T follicular helper cell (primary cell): Measurements from ENCODE around the gene ADCY10.
"Not testable (repeated sequence)": the region's sequence is repeated elsewhere in the genome, so short reads cannot be mapped to it uniquely, and the experiment has no call there.

Experiments
- DNase-seq: peaks from one replicate; pipeline ENCODE4 v3.0.0-alpha.2; 2020; ENCODE audit warnings: low read depth

ADCY10 gene

GRCh38 chr1:167860231-167860923 is 53.6 kb downstream of the ADCY10 start:
- DNase-seq: no peak

- DNase-seq: no peak
Measured at GRCh38 chr1:167856711-167857418, 57.1 kb downstream of the ADCY10 start.

DNA sequence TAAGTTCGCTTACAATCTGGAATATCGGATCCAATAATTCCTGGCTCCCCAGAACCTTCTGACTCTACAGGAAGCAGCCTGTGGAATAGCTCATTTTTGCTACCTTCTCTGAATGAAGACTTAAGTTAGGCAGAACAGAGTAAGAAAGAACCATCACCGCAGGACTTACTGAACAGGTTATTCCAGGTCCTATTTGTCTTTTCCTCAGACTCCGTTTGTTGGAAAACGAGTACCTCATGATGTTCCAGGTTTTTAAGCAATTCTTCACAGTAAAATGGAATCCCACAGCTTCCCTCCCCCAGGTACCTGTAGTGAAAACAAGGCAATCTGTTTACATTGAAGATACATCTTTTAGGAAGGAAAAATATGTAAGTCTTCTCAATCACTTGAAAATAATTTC is 59.8 kb downstream of the ADCY10 start:
- DNase-seq: no peak

DNA sequence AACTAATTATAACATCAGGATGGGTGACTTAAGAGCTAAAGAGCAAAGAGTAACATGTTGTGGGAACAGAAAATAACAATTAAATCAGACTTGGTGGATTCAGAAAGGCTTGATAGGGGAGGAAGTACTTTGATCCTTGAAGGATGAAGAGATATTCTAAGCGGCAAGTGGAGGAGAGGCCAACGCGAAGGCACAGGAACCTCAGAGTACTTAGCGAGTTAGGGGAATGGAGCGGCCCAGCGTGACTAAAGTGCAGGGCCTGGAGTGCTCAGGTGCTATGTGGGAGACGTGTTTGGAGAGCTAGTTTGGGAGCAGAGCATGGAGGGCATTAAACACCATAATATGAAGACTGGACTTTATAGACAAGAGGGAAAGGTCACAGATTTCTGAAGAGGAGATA is 64.3 kb downstream of the ADCY10 start:
- no peak for DNase-seq

- no peak for DNase-seq
Measured at GRCh38 chr1:167842872-167843271, 71.1 kb downstream of the ADCY10 start.

GRCh38 chr1:167841530-167841929 is 72.4 kb downstream of the ADCY10 start:
- no peak for DNase-seq

DNA sequence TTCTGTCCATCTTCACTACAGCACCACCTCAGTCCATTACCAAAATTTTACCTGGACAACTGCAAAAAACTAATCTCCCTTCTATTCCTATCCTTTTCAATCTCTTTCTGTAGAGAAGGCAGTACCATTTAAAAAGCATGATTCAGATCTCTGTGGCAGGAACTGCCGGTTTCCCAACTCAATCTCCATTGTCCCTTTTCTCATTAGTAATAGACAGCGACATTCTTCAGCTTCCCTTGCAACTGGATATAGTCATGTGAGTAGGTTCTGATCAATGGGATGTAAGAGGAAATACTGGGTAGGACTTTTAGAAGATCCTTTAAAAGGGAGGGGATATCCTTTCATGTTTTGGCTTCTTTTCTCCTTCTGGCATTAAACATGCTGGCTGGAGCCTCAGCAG is 74.9 kb downstream of the ADCY10 start:
- DNase-seq: no peak

DNA sequence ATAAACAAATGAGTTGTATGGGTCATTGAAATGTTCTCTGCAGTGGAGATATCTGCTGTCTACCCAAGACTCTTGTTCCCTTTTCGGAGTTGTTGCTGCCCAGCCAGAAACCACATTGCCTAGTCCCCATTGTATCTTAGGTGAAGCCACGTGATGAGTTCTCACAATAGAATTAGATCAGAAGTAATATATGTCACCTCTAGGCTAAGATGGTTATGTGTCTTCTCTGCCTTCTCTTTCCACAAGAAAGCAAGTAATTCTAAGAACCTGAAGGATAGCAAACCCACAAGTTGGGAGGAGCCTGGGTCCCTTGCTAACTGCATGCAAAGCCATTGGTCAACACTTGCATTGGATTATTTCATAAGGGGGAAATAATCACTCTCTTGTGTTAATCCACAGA is 76.6 kb downstream of the ADCY10 start:
- DNase-seq: no peak

DNA sequence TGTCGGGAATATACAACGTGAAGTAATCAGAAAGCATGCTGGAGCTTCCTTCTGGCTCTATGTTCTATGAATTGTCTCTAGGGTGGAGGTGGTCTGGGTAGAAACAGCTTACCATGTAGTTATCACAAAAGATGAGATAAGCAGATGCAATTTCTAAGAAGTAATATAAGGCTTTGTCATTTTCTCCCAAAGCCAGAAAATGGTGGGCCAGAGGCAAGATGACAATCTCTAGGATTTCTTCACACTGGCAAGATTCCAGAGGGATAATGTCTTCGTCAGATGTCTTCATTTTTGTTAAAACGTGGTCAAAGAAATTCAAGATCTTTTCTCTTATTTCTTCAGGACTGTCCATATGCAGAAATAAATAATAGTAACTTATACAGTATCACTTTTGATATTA is 77.7 kb downstream of the ADCY10 start:
- no peak for DNase-seq

- no peak for DNase-seq
Measured at GRCh38 chr1:167833904-167834303, 80.0 kb downstream of the ADCY10 start.

- DNase-seq: no peak
Measured at GRCh38 chr1:167832693-167833092, 81.2 kb downstream of the ADCY10 start.

- not testable (repeated sequence) for DNase-seq
Measured at GRCh38 chr1:167830668-167831067, 83.3 kb downstream of the ADCY10 start.

GRCh38 chr1:167829868-167830267 is 84.1 kb downstream of the ADCY10 start:
- no peak for DNase-seq

- no peak for DNase-seq
Measured at GRCh38 chr1:167826127-167826526, 87.8 kb downstream of the ADCY10 start.

DNA sequence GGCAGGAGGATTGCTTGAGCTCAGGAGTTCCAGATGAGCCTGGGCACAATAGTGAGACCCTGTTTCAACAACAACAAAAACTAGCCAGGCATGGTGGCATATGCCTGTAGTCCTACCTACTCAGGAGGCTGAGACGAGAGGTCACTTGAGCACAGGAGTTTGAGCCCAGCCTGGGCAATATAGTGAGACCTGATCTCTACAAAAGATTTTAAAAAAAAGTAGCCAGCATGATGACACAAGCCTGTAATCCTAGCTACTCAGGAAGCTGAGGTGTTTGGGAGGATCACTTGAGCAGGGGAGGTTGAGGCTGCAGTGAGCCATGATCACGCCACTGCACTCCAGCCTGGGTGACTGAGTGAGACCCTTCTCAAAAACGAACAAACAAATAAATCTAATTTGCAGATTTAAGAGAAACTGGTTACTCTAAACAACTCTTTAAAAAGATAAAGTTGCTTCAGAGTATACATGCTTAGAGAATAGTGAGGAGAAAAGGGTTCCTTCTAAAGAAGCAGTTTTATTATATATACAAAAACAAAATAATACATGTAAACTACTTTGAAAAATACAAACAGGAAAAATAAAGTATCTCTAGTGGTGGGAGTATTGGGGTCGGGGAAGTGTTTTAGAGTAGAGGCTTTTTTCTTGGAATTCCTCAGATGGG is 88.4 kb downstream of the ADCY10 start:
- DNase-seq: no peak

DNA sequence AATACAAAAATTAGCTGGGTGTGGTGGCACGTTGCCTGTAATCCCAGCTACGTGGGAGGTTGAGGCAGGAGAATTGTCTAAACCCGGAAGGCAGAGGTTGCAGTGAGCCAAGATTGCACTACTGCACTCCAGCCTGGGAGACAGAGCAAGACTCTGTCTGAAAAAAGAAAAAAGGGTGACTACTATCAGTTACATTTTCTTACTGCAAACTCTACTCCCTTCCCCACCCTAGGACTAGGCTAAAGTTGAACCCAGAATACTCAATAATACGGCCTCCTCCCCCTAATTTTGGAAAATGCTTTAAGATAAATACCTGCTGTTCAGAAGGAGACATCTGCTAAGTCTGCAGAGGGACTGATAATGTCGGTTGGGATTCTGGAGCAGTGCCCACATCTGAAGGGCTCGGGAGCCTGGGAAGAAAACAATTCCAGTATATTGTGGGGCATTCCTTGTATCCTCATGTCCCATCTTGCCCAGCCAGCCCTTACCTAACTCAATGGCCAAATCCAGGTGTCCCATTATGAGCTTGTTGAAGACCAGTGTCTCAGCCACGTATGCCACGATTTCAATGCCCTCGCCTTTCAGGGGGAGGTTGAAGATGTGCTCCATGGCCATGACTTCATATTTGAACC is 89.7 kb downstream of the ADCY10 start:
- DNase-seq: no peak

- DNase-seq: no peak
Measured at GRCh38 chr1:167821969-167822685, 91.8 kb downstream of the ADCY10 start.

DNA sequence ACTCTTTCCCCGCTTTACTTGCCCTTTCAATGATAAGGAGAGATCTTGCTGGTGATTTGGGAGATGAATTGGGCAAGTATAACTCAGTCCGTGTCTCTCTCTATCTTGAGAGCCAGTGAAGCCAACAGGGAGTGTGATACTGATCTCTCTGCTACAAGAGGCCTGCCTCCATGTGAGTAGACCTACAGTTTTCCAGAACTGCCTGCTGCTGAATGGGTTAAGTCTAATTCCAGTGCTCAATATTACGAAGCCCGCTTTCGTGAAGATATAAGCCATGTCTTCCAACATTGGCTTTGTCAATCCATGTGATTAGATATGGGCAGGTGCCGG is 92.6 kb downstream of the ADCY10 start:
- no peak for DNase-seq

DNA sequence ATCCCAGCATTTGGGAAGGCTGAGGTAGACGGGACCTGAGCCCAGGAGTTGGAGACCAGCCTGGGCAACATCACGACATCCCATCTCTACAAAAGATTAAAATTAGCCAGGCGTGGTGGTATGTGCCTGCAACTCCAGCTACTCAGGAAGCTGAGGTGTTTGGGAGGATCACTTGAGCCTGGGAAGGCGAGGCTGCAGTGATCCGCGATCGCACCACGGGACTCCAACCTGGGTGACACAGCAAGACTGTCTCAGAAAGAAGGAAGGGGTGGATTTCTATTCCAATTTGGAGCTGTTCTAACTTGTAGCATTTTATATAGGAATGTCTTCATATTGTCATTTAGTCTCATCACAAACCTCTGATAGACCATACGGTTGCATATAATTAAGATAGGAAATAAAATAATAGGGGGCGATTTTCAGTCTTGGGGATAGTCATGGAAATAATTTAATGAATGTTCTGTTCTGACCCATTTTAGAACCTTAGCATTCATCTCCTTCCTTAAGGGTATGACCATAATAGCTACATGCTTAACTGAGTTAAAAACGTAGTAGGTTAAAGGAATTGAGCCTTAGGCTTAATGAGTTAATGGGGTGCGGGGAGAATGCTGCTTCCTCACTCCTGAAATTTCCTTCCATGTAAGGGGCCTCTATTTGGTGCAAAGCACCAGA is 93.1 kb downstream of the ADCY10 start:
- no peak for DNase-seq

GRCh38 chr1:167819849-167820683 is 93.9 kb downstream of the ADCY10 start:
- no peak for DNase-seq

- DNase-seq: no peak
Measured at GRCh38 chr1:167815650-167816049, 98.3 kb downstream of the ADCY10 start.
